ENCODE data around the gene NHERF1. TPM values are rescaled to one million over a fixed set of nuclear protein-coding genes. Genes with fewer than 3 reads are reported as not detected.

NHERF1 gene
- total RNA-seq, 2 experiments from 2014 or later: 73.2 to 116 TPM

DNA sequence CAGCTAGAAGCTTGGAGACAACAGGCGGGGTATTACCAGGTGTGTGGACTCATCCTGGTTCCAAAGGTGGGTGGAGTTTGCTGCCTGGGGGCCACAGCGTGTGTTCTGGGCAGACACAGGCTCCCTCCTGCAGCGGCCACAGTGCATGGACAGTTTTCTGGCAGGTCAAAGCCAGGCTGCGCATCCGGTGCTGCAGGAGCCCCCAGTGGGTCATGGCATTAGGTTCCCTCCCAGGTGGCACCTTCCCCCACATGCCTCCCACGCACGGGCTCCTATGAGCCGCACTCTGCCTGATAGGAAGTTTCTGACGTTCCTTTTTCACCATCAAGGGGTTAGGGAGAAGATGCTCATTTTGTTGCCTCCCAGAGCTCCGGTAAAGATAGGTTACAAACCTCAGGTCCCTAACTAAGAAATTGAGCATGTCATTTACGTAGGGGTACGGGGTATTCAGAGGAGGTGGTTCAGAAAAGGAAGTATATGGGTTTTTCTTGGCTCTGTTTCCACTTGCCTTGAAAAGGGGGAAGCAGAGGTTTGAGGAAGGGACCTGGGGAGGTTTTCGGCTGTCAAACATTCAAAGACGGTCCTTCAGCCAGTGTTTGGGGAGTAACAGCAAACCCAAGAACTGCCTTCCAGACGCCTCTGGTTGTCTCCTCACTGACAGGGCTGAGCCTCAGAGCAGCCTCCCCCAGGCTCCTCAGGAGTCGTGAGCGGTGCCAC lies 60.4 kb downstream of the NHERF1 start:
- no peak for DNase-seq (ENCODE audit: low spot score)
- Histone ChIP-seq H3K9me2 (ENCODE audit: insufficient read depth, low read length) (no peaks in the 10 kb centered on the region), H3K79me2 (ENCODE audit: insufficient read depth, low read depth, low read length) (no peaks in the 10 kb centered on the region), H2AFZ (ENCODE audit: low read length) (no peak overlapping the region), H3K4me3 (ENCODE audit: low read depth, low read length, poor library complexity, severe bottlenecking) (no peak overlapping the region), H3K36me3 (ENCODE audit: insufficient read depth, low read length) (no peaks in the 10 kb centered on the region), H3K9me3 (ENCODE audit: low read length) (no peaks in the 10 kb centered on the region), H3K4me1 (ENCODE audit: insufficient read depth, low read length, poor library complexity, severe bottlenecking) (no peaks in the 10 kb centered on the region), H3K4me2 (ENCODE audit: low read length) (no peak overlapping the region), H3K27ac (ENCODE audit: low read depth, low read length, poor library complexity, severe bottlenecking) (no peak overlapping the region), H4K20me1 (ENCODE audit: insufficient read depth, low read length) (no peaks in the 10 kb centered on the region)
- BruUV-seq (replicated peaks): no TSS peak
- TF ChIP-seq CTCF (conservative IDR thresholded peaks at IDR 0.05; ENCODE audit: low read length) (no peak), EZH2phosphoT487 (IDR thresholded peaks at IDR 0.05; ENCODE audit: borderline replicate concordance, low read depth, low read length) (no peak)
- intact Hi-C loops (cut with micrococcal nuclease; ENCODE audit: unreplicated experiment): no loop called here
- POLR2A ChIA-PET: no interaction called here
- CTCF ChIA-PET (ENCODE audit: unreplicated experiment): no interaction called here

DNA sequence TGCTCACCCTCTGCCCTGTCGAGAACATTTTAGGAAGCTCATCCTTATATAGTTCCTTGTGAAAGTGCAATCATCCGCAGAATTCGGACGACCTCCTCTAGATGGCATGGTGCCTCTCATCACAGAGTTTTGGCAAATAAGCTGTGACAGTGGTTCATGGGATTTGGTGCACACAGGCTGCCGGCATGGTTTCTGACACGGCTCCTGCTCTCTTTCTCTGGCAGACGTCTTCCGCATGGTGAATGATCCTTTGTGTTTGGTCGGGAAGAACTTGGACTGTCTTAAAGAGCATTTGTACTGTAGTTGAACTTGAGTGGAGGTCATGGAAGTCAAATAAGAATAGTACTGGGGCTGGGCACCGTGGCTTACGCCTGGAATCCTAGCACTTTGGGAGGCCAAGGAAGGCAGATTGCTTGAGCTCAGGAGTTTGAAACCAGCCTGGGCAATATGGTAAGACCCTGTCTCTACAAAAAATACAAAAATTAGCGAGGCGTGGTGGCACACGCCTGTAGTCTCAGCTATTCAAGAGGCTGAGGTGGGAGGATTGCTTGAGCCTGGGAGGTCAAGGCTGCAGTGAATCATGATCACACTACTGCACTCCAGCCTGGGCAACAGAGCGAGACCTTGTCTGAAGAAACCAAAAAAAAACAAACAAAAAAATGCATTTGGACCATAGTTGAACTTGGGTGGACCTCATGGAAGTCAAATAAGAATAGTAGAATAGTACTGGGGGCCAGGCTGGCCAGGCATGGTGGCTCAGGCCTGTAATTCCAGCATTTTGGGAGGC lies 62.5 kb downstream of the NHERF1 start:
- H3K79me2 ChIP-seq (ENCODE audit: insufficient read depth, low read depth, low read length): no peaks in the 10 kb centered on the region
- no peaks in the 10 kb centered on the region for H4K20me1 ChIP-seq (ENCODE audit: insufficient read depth, low read length)
- H3K27ac ChIP-seq (ENCODE audit: low read depth, low read length, poor library complexity, severe bottlenecking): no peak overlapping the region
- no peak overlapping the region for H3K4me3 ChIP-seq (ENCODE audit: low read depth, low read length, poor library complexity, severe bottlenecking)
- DNase-seq (ENCODE audit: low spot score): no peak
- no peak overlapping the region for H3K4me2 ChIP-seq (ENCODE audit: low read length)
- H3K9me2 ChIP-seq (ENCODE audit: insufficient read depth, low read length): no peaks in the 10 kb centered on the region
- peaks cover 6% of the 10 kb centered on the region for H3K4me1 ChIP-seq (ENCODE audit: insufficient read depth, low read length, poor library complexity, severe bottlenecking)
- POLR2A ChIA-PET: interaction anchor here (0.7 to 1.5 kb wide), 3 partner anchors 20 to 1100 kb away, joined by 3 read pairs; no protein-coding TSS in a partner anchor
- no TSS peak for BruUV-seq (replicated peaks)
- H3K9me3 ChIP-seq (ENCODE audit: low read length): no peaks in the 10 kb centered on the region
- TF ChIP-seq CTCF (conservative IDR thresholded peaks at IDR 0.05; ENCODE audit: low read length) (no peak), EZH2phosphoT487 (IDR thresholded peaks at IDR 0.05; ENCODE audit: borderline replicate concordance, low read depth, low read length) (no peak)
- no peaks in the 10 kb centered on the region for H3K36me3 ChIP-seq (ENCODE audit: insufficient read depth, low read length)
- no peak overlapping the region for H2AFZ ChIP-seq (ENCODE audit: low read length)
- intact Hi-C loops (cut with micrococcal nuclease; ENCODE audit: unreplicated experiment): no loop called here
- CTCF ChIA-PET (ENCODE audit: unreplicated experiment): no interaction called here

Data from OCI-LY7 (cell line).